C4-2B (cell line): ENCODE results near the gene CBX2.

Source experiments
- ZFX ChIP-seq: fragments of 450-650 bp; IDR thresholded peaks from 2 replicates; pipeline ENCODE4 v1.6.1; 2017
- TF ChIP-seq, protein P1 (sequence below): fragments of 450-650 bp; conservative IDR thresholded peaks from 2 replicates; pipeline ENCODE4 v1.5.1; 2017; ENCODE audit warnings: mild to moderate bottlenecking

GRCh38 chr17:79786930-79787643 lies 9.1 kb downstream of the CBX2 start:
- TF ChIP-seq, protein P1, sequence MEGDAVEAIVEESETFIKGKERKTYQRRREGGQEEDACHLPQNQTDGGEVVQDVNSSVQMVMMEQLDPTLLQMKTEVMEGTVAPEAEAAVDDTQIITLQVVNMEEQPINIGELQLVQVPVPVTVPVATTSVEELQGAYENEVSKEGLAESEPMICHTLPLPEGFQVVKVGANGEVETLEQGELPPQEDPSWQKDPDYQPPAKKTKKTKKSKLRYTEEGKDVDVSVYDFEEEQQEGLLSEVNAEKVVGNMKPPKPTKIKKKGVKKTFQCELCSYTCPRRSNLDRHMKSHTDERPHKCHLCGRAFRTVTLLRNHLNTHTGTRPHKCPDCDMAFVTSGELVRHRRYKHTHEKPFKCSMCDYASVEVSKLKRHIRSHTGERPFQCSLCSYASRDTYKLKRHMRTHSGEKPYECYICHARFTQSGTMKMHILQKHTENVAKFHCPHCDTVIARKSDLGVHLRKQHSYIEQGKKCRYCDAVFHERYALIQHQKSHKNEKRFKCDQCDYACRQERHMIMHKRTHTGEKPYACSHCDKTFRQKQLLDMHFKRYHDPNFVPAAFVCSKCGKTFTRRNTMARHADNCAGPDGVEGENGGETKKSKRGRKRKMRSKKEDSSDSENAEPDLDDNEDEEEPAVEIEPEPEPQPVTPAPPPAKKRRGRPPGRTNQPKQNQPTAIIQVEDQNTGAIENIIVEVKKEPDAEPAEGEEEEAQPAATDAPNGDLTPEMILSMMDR, result no peak
- TF ChIP-seq ZFX, result no peak
